ENCODE measurements around the gene NPAS2.

DNA sequence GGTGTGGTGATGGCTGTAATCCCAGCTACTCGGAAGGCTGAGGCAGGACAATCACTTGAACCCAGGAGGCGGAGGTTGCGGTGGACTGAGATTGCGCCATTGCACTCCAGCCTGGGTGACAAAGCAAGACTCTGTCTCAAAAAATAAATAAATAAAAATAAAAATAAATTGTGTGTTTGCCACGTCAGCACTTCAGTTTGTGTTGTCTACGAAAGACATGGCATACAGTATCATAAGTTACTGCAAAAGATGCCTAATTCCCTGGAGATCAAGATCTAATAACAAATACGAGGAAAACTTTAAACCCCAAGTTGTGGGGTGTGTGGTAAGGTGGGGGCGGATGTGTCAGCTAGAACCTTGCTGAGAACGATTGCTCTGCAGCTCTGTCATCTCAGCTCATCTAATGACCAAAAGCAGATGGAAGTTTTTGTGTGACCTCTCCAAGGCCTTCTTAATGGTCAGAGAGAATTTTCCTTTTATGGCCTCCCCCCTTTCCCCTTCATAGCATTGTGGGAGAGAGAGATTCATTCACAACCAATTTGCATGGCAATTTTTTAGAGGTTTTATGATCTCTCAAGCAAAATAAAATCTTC is 11.3 kb downstream of the NPAS2 start:
- TF ChIP-seq BCL11A (IDR thresholded peaks at IDR 0.05; ENCODE audit: low read depth in 2 of 2, low read length in 2 of 2) = no peak
- no peak for TF ChIP-seq POLR2AphosphoS5 (IDR thresholded peaks at IDR 0.05; ENCODE audit: low read depth, low read length)
- TF ChIP-seq, protein P1, sequence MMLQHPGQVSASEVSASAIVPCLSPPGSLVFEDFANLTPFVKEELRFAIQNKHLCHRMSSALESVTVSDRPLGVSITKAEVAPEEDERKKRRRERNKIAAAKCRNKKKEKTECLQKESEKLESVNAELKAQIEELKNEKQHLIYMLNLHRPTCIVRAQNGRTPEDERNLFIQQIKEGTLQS (IDR thresholded peaks at IDR 0.05; ENCODE audit: insufficient read depth, low read depth, low read length) = no peak
- no peak for TF ChIP-seq SIN3A (conservative IDR thresholded peaks at IDR 0.05 in 1 of 2, IDR thresholded peaks at IDR 0.05 in 1 of 2; ENCODE audit: low read depth in 1 of 2, low read length in 2 of 2)
- TF ChIP-seq EGR1 (IDR thresholded peaks at IDR 0.05; ENCODE audit: borderline replicate concordance, low read depth, low read length) = no peak
- TF ChIP-seq, protein P2, sequence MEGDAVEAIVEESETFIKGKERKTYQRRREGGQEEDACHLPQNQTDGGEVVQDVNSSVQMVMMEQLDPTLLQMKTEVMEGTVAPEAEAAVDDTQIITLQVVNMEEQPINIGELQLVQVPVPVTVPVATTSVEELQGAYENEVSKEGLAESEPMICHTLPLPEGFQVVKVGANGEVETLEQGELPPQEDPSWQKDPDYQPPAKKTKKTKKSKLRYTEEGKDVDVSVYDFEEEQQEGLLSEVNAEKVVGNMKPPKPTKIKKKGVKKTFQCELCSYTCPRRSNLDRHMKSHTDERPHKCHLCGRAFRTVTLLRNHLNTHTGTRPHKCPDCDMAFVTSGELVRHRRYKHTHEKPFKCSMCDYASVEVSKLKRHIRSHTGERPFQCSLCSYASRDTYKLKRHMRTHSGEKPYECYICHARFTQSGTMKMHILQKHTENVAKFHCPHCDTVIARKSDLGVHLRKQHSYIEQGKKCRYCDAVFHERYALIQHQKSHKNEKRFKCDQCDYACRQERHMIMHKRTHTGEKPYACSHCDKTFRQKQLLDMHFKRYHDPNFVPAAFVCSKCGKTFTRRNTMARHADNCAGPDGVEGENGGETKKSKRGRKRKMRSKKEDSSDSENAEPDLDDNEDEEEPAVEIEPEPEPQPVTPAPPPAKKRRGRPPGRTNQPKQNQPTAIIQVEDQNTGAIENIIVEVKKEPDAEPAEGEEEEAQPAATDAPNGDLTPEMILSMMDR (IDR thresholded peaks at IDR 0.05; ENCODE audit: control extremely low read depth in 1 of 3, insufficient read depth in 1 of 3, low read depth in 1 of 3, low read length in 3 of 3) = no peak
- no peak for TF ChIP-seq POLR2A (IDR thresholded peaks at IDR 0.05; ENCODE audit: control extremely low read depth in 1 of 2, low read depth in 2 of 2, low read length in 2 of 2)
- TF ChIP-seq SP1 (IDR thresholded peaks at IDR 0.05; ENCODE audit: low read depth, low read length) = no peak
- TF ChIP-seq FOSL1 (IDR thresholded peaks at IDR 0.05; ENCODE audit: insufficient read depth, low read depth, low read length) = no peak
- TF ChIP-seq EP300 (IDR thresholded peaks at IDR 0.05; ENCODE audit: borderline replicate concordance in 1 of 2, low read depth in 2 of 2, low read length in 2 of 2) = no peak

All from H1 (cell line).